Right atrium auricular region (tissue), 2 donors: Measurements from ENCODE around the gene NHS. TPM values are rescaled to one million over a fixed set of nuclear protein-coding genes. Genes with fewer than 3 reads are reported as not detected.

Source experiments
- DNase-seq: peaks from one replicate; pipeline ENCODE4 v3.0.0-alpha.2; 2019; ENCODE audit warnings: low spot score
- H3K27ac ChIP-seq, 2 donors: fragments of 200-600 bp; sonication (generic); 1 replicate in 1 of 2; 2 replicates in 1 of 2; pipeline ENCODE4 v1.5.1; 2016 to 2019
- H3K27me3 ChIP-seq, 2 donors: fragments of 200-600 bp; sonication (generic); one replicate each; pipeline versions ENCODE4 v1.5.1 to v1.6.0; 2017 to 2019
- H3K36me3 ChIP-seq: fragments of 200-600 bp; sonication (generic); one replicate; pipeline ENCODE4 v1.5.1; 2016
- H3K4me1 ChIP-seq, 2 donors: fragments of 200-600 bp; sonication (generic); one replicate each; pipeline versions ENCODE4 v1.5.1 to v1.6.0; 2017 to 2019
- H3K4me3 ChIP-seq, 2 donors: fragments of 200-600 bp; sonication (generic); 1 replicate in 1 of 2; 2 replicates in 1 of 2; pipeline ENCODE4 v1.5.1; 2017 to 2019; ENCODE audit warnings: mild to moderate bottlenecking in 1 of 2, moderate library complexity in 1 of 2
- H3K9me3 ChIP-seq, 2 donors: fragments of 200-600 bp; sonication (generic); one replicate each; pipeline ENCODE4 v1.5.1; 2019
- total RNA-seq, 2 donors: library from RNA; depleted of rRNA; stranded (reverse); fragments of >200 nt; gene quantifications; one replicate each; pipeline ENCODE4 v1.1.0, GENCODE V29; 2016
- TF ChIP-seq, protein P1 (sequence below), 2 donors: fragments of 200-600 bp; sonication (generic); IDR thresholded peaks; one replicate each; pipeline ENCODE4 v1.5.1; 2019; ENCODE audit warnings: antibody characterized with exemption in 2 of 2

NHS gene
- total RNA-seq, 2 donors from 2014 or later = 0.59 to 2.0 TPM

GRCh38 chrX:17613979-17614588 lies 239.1 kb downstream of the NHS start:
- H3K4me1 ChIP-seq = no peaks in the 10 kb centered on the region
- no peak for DNase-seq
- H3K4me3 ChIP-seq = no peak overlapping the region
- no peaks in the 10 kb centered on the region for H3K36me3 ChIP-seq
- H3K27ac ChIP-seq = no peak overlapping the region
- TF ChIP-seq, protein P1, sequence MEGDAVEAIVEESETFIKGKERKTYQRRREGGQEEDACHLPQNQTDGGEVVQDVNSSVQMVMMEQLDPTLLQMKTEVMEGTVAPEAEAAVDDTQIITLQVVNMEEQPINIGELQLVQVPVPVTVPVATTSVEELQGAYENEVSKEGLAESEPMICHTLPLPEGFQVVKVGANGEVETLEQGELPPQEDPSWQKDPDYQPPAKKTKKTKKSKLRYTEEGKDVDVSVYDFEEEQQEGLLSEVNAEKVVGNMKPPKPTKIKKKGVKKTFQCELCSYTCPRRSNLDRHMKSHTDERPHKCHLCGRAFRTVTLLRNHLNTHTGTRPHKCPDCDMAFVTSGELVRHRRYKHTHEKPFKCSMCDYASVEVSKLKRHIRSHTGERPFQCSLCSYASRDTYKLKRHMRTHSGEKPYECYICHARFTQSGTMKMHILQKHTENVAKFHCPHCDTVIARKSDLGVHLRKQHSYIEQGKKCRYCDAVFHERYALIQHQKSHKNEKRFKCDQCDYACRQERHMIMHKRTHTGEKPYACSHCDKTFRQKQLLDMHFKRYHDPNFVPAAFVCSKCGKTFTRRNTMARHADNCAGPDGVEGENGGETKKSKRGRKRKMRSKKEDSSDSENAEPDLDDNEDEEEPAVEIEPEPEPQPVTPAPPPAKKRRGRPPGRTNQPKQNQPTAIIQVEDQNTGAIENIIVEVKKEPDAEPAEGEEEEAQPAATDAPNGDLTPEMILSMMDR (IDR thresholded peaks at IDR 0.05) = no peak
- H3K9me3 ChIP-seq = peaks cover 0 to under 1% of the 10 kb centered on the region in 2 donors
- H3K27me3 ChIP-seq = no peaks in the 10 kb centered on the region

GRCh38 chrX:17616936-17617335 lies 241.9 kb downstream of the NHS start:
- no peak overlapping the region for H3K27ac ChIP-seq
- no peaks in the 10 kb centered on the region for H3K4me1 ChIP-seq
- TF ChIP-seq, protein P1 (IDR thresholded peaks at IDR 0.05) = no peak
- H3K36me3 ChIP-seq = no peaks in the 10 kb centered on the region
- peaks cover 0 to 4% of the 10 kb centered on the region in 2 donors for H3K9me3 ChIP-seq
- H3K4me3 ChIP-seq = no peak overlapping the region
- DNase-seq = no peak
- no peaks in the 10 kb centered on the region for H3K27me3 ChIP-seq

GRCh38 chrX:17617806-17618205 lies 242.8 kb downstream of the NHS start:
- Histone ChIP-seq H3K4me1 (no peaks in the 10 kb centered on the region), H3K27ac (no peak overlapping the region), H3K27me3 (no peaks in the 10 kb centered on the region), H3K4me3 (no peak overlapping the region), H3K36me3 (no peaks in the 10 kb centered on the region), H3K9me3 (peaks cover 0 to 4% of the 10 kb centered on the region in 2 donors)
- DNase-seq = no peak
- TF ChIP-seq, protein P1 (IDR thresholded peaks at IDR 0.05) = no peak

DNA sequence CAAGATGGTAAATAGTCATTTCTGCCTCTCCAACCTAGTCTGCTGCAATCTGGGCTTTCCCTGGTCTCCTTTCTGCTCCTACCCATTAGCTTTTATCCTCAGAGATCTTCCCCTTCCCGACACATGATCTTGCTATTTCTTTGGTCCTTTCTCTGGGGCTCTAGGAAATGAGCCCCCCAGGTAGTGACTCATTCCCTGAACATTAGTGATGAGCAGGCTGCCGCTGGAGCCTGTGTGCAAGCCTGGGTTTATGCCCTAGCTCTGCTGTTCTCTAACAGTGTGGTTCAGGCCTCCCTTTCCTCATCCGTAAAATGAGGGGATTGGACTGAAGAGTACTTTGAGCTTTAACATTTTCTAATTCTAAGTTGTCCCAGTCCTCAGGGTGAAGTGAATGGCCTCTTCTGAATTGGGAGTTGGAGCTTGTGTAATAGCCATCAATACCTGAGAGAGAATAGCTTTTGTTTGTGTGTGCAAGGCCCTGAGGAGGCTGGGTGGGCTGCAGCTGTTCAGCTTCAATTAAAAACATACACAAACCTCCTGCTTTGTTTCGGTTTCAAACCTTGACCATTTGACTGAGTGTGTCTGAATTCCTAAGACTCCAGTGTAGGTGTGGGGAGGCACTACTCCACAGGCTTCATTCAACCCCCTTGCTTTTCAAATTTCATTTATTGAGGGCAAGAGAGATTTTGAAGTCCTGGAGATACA lies 246.7 kb downstream of the NHS start:
- TF ChIP-seq, protein P1 (IDR thresholded peaks at IDR 0.05) = no peak
- Histone ChIP-seq H3K4me3 (no peak overlapping the region), H3K27me3 (no peaks in the 10 kb centered on the region), H3K9me3 (peaks cover 0 to 4% of the 10 kb centered on the region in 2 donors), H3K27ac (no peak overlapping the region), H3K36me3 (no peaks in the 10 kb centered on the region), H3K4me1 (no peaks in the 10 kb centered on the region)
- DNase-seq = no peak

- TF ChIP-seq, protein P1 (IDR thresholded peaks at IDR 0.05) = no peak
- Histone ChIP-seq H3K36me3 (no peaks in the 10 kb centered on the region), H3K9me3 (peaks cover 0 to 4% of the 10 kb centered on the region in 2 donors), H3K4me3 (no peak overlapping the region), H3K4me1 (no peaks in the 10 kb centered on the region), H3K27ac (no peak overlapping the region), H3K27me3 (no peaks in the 10 kb centered on the region)
- DNase-seq = no peak
These were observed 247.3 kb downstream of the NHS start for GRCh38 chrX:17622331-17622730.
